Left kidney (tissue), 1 donor: Measurements from ENCODE around the gene CLEC4D. TPM values are rescaled to one million over a fixed set of nuclear protein-coding genes. Genes with fewer than 3 reads are reported as not detected.

Source experiments
- polyA plus RNA-seq: library from polyadenylated mRNA; unstranded; fragments of 120-200 nt; gene quantifications from one replicate; pipeline ENCODE4 v1.2.1, GENCODE V29; 2013; ENCODE audit not compliant: insufficient read length

CLEC4D gene
- polyA plus RNA-seq, 1 donor = 0.43 TPM

Other genes with a start within 250 kb of the CLEC4D start
- 0.27 TPM for gene CLEC6A, start 57.5 kb upstream of the CLEC4D start, polyA plus RNA-seq
- 1.8 TPM for gene CLEC4E, start 27.4 kb downstream of the CLEC4D start, polyA plus RNA-seq
- 0.45 TPM for gene AICDA, start 99.4 kb downstream of the CLEC4D start, polyA plus RNA-seq
- gene MFAP5, start 149.3 kb downstream of the CLEC4D start, polyA plus RNA-seq = 0.25 TPM
- 140 TPM for gene RIMKLB, start 184.5 kb downstream of the CLEC4D start, polyA plus RNA-seq